HG02884 (cell line): ENCODE data around the gene FCHSD1.
A peak's percentile ranks its signal among the peaks of the same experiment; 100 is the strongest.
"Not testable (repeated sequence)": the region's sequence is repeated elsewhere in the genome, so short reads cannot be mapped to it uniquely, and the experiment has no call there.

Source experiments
- ATAC-seq: cut with Tn5 transposase; IDR thresholded peaks from one replicate; pipeline ENCODE4 v1.9.1; 2021; ENCODE audit warnings: mild to moderate bottlenecking, moderate library complexity; ENCODE audit not compliant: unreplicated experiment

Gene FCHSD1

DNA sequence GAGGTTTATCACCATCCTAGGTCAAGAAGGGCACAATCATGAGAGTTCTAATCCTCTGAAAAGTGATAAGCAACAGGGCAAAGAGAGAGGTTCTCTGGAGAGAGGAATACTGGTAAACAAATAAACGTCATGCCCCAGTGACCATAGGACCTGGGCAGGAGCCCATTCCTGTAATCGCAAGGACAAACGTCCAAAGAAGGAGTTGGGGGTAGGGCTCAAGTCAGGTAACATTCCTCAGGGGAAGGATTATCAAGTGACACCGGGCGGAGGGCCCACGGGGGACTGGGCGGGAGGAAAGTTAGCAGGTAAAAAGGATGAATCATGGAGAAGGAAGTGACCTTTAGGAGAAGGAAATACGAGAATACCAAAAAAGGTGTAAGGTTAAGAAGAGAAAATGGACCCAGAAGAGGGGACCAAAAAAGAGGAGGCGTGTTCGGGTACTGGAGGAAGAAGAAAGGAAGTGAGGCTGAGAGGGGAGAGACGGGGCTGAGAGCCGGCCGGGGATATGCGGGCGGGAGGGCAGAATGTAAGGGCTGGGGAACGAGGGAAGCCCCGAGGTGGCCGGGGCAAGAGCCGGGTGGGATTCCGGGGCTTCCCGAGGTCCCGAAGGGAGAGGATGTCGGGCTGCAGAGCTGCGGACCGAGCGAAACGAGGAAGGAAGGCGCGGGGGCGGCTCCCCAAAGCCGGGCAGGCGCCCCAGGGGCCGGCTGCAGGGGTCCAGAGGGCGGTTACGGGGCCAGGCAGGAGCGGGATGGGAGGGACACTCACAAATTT, 33.0 kb downstream of the FCHSD1 start:
- ATAC-seq, result peak; percentile 17

DNA sequence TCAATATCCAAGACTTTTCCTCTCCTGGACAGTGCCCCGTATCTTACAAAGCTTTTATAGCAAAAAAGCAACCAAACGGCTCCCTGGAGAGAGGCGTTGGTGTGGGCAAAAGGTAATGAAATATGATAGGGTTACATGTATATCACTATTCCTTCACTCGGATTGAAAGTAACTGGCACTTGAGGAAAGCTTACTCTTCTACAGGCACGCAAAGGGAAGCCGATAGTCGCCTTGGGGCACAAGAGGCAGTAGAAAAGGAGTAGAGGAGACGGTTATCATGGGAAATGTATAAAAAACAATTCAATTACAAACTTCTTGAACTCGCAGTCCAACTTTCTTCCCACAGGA, 33.6 kb downstream of the FCHSD1 start:
- no peak for ATAC-seq

DNA sequence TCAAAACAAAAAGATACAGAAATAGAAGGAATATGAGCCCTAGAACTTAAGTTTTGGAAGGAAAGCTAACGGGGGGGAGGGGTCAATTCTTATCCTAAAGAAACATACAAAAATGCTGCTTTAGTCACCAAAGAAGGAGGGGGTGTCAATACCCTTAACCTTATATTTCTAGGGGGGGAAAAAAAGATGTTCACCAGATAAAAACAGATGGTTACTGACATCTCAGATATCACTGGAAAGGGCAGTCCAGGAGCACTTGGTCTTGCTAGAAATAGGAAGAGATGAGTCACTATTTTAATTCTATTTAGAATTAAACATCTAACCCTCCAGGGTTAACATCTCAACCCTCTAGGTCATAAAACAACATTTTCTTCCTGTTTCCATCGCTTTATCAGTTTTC, 34.1 kb downstream of the FCHSD1 start:
- no peak for ATAC-seq

DNA sequence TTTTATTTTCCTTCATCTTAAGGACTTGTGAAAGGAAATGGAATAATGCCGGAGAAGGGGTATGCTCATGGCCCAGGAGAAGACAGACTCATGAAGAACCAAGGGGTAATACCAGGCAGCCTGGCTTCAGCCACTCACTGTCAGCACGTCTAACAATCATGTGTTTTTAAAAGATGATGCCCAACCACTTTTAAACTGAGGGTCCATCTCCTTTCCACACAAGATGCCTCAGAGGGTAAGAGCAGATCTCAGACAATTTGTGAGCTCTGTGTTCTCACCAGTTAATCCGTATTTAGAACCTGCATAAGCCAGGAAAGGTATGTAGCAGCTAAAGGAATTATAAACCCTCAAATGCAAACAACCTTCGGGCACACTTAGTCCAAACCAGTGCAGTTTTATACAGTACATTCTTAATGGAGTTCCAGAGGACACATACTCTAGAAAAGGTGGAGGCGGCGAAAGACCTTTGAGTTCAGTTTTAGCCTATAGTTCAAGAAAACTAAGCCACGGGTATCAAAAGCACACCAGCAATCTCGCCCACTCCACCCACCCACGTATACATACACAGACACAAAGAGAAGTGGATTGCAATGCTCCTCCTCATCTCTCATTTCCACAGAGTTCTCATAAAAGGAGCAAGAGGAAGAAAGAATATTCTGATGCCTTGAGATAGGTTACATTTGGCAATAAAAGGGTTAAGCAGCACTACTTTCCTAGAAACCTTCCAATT, 35.1 kb downstream of the FCHSD1 start:
- ATAC-seq, result no peak

DNA sequence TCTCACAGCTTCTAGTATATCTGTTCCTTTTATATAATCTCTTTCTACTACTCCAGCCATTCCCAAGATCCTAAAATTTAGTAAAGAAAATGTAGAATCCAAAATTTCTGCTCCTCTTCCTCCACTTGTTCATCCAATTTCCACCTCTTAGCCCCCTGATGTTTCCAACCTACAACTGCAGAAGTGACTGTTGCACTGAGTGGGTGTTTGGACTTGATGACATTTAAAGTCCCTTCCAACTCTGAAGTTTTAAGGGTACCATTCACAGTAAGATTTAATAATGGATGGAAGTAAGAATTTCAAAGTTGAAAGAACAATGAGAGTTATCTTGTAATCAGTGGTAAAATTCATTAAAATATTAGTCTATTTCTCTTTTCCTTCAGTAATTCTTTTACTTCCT, 37.9 kb downstream of the FCHSD1 start:
- ATAC-seq, result no peak

DNA sequence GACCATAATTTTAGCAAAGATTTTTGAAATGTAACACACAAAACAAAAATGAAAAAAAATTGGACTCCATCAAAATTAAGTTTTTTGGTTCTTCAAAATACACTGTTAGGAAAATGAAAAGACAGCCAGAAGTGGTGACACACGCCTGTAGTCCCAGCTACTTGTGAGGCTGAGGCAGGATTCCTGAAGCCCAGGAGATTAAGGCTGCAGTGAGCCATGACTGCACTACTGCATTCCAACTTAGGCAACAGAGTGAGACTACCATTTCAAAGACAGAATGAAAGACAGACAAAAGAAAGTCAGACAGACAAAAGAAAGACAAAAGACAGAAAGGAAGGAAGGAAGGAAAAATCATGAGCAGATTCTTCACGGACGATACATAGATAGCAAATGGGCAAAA, 39.9 kb downstream of the FCHSD1 start:
- ATAC-seq, result no peak

DNA sequence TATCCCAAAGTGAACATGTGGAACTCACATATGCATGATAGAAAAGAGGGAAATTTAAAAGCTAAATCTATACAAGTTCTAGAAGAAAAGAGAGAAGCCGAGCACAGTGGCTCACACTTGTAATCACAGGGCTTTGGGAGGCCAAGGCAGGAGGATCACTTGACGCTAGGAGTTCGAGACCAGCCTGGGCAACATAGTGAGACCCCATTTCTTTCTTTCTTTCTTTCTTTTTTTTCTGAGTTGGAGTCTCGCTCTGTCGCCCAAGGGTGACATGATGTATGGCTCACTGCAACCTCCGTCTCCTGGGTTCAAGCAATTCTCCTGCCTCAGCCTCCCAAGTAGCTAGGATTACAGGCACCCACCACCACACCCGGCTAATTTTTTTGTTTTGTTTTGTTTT, 41.3 kb downstream of the FCHSD1 start:
- not testable (repeated sequence) for ATAC-seq

DNA sequence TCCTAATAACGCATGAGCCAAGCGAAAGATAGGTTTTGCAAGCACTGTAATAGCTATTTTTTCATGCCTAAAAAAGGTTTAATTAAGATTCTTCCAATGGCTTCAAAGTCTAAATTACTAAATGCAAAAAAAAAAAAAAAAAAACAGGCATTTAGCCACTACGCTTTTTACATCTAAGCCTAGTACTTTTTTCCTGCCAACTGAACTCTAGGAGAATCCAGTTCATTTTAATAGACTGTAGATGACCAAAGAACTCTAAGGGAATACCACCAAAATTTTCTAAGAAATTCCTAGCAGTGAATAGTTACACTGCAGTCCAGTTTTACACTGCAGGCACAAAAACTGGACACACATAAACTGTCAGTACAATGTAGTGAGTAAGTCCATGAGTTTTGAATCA, 42.2 kb downstream of the FCHSD1 start:
- ATAC-seq, result no peak

DNA sequence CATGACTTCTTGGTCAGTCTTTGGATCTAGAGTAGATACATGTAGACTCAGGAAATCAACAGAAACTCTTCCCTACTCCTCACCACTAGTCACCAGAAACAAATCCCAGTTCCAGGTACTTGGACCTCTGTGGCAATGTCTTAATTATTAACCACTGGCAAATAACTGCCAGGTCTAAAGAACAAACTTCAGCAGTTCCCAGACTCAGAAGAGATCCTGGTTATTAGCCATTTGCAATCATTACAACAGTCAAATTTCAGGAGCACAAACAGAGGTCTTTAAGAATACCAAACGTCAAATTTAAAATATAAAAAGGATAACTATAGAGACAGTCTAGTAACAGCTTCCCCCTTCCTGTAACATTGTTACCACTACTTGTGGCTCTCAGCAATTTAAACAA, 42.7 kb downstream of the FCHSD1 start:
- ATAC-seq, result no peak

DNA sequence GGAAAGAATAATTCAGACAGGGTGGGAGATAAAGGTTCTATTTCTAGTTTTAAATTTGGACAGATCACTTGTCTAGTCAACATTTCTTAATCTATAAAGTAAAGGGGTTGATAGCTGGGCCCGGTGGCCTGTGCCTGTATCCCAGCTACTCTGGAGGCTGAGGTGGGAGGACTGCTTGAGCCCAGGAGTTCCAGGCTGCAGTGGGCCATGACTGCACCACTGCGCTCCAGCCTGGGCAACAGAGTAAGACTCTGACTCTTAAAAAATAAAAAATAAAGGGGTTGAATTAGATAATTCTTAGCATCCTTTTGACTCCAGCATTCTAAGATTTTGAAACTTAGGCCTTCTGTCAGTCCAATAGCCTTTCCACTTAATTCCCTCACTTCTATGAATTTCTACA, 43.2 kb downstream of the FCHSD1 start:
- ATAC-seq, result no peak

DNA sequence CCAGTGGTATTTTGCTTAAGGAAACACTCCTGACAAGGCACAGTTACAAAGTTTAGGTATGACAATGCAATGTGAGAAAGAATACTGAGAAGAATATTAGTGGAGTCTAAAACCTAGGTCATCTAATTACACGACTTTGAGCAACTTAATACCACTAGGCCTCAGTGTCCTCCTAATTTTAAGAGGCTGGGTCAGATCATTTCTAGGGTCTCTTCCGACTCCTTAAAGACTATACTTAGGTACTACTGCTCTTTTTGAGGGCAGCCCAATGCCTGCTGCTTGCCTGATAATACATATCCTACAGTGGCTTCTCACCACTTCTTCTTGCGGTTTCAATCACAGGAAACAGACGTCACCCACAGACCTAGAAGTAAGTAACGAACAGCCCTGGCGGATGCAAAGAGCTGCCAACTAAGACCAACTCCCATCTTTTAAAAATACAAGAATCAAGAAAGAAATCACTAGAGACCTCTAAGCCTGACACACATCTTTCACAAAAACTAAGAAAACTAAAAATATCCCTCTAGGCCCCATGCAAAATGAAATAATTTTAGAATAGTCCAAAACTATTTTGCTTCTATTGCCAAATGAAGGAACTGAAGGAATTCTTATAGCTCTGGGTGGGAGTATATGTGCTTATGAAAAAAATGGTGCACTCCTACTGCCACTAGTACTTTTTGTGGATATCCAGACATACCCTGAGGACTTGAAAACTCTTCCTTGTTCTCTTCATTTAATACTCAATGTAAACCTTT, 45.5 kb downstream of the FCHSD1 start:
- ATAC-seq, result peak; percentile 93

DNA sequence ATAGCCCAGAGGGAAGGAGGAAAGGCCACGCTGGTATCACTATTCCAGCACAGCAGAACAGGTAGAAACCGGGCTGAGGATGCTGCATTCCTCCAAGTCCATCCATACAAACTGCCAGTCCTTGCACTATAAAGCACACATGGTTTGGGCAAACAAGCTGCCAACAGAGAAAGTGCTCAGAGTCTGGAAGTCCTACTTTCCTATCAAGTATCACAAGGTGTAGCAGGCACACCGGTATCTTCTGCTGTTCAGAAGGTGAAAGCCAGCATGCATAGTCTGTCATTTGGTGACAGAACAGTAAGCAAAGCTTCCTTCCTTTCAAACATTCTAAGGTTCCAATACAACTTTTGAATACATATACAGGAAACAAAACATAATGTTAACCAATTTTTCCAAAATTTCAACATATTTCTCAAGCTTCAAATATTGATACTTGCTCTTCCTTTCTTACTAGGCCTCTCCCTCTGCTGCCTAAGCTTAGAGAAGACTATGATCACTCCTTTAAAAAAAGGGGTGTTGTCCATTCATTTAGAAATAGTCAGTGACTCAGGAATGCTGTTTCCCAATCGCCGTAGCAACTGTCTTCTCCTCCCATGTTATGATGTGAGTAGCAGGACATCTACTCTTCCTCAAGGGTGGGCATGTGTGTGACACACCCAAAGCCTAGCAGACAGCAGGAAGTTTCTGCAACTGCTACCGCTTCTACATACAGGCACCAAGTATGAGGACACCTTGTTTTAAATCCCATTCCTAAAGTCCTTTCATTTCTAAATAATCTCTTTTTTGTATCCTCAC, 47.1 kb downstream of the FCHSD1 start:
- ATAC-seq, result no peak

DNA sequence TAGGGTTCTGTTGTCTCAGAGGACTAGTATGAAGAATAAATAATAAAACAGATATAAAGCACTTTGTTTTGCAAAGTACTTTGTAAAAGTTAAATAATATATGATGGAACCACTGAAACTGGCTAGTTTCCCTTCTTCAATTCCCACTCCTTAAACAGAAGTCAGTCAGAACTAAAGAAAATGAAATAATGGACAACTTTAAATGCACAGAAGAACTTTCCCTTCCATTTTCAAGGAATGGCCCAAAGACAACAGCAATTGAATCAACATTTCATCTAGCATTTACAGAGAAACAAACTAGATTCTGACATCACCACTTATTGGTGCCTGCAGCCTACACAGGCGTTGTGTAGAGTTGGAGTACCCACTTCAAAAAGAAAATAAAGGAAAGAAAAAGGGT, 48.6 kb downstream of the FCHSD1 start:
- no peak for ATAC-seq

DNA sequence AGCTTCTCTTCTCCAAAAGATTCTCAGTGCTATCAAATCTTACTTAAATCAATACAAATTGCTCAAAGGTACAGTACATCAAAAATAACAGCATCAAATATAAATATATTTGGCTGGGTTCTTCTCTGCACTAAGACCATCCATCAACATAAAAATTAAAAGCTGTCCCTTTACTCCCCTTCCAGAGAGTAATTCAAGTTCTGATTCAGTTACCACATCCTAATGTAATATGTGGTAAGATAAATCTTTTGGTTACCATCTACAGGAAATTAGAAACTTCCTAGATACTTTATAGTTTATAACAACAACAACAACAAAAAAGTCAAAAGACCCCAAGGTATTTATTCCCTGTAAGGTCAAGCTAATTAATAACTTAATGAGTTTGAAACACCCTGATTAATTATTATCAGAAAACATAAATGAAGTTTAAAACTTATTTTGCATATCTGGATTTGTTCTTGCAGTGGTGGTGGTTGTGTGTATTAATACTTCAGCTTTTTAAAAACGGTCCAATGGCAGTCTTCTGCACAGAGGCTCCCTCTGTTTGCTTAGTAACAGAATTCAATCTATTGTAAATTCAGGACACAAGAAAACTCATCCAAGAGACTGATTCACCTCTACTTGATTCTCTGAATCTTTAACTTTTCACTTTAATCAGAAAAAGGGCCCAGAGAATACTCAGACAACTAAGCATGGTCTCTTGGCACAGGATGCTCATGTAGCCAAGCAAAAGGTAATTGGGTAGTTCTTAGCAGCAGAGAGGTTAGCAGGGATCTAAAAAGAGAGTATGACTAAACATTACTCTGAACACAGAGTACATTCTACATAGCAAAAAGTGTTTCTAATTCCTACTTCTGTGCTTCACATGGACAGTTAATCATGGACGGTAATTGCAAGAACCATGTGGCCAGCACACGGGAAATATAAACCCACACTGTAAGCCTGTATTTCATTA, 52.5 kb downstream of the FCHSD1 start:
- ATAC-seq, result no peak

DNA sequence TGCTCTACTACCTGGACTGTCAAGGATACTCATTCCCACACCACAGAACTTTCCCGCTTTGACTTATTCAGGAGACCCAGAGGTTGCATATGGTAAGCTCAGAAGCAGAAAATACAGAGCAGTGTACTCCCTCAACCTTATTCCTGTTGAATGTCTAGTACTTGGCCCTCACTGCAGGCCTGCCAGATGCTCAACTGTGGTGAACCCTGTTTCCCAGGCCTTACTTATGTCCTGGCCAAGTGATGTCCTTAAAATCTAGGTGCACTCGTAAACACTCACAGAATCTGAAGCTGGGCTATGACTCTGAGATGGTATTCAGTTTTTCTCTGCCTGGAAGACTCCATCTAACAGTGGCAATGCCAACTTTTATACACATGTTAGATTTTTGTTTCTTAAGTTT, 53.4 kb downstream of the FCHSD1 start:
- ATAC-seq, result no peak

DNA sequence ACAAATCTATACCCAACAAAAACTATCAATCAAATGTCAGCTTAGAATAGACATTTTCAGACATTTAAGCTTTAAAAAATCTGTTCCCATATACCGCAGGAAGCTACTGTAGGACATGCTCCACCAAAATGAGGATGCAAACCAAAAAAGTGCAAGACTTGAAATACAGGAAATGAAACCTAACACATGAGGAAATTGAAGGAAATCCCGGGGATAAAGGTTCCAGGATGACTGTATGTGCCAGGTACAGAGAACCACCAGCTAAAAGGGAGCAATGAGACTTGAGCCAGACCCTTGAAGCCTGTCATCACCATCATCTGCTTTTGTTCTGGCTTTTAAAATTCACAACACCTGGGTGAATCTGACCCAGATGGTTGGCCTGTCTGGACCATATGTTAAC, 53.8 kb downstream of the FCHSD1 start:
- no peak for ATAC-seq

DNA sequence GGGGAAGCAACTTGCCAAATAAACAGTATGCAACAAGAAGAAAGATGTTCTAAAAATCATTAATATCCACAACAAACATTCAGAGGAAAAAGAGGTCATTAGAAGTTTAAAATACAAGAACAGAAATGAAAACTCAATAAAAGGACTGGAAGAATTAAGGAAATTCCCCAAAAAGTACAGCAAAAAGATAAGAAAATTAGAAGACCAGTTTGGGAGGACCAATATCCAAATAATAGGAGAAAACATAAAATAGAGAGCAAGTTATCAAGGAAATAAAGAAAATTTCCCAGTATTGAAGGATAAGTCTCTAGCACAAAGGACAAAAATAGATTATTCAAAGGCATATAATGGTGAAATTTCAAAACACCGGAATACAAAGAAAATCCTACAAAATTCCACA, 54.4 kb downstream of the FCHSD1 start:
- ATAC-seq, result no peak

DNA sequence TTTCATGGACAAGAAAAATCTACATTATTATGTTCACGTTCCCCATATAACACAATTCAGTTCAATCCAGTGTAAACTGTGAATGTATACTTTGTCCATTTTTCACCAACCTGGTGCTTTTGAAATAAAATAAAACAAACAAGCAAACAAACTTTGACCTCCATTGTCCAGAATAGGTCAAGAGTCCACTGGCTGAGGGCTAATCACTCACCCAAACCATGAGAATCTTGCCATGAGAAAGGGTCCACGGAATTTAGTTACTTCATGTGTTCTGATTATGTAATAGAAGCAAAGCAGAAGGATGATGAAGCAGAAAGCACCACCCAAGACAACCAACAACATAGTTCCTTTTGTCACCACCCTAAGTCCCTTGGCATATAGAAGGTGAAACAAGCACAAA, 61.1 kb downstream of the FCHSD1 start:
- ATAC-seq, result no peak
